ENCODE measurements around the gene METTL17. TPM values are rescaled to one million over a fixed set of nuclear protein-coding genes. Genes with fewer than 3 reads are reported as not detected.

Gene METTL17
- total and polyA plus RNA-seq, 2 experiments from 2014 or later = 31.3 to 87.7 TPM

GRCh38 chr14:21036751-21037150 is 47.0 kb downstream of the METTL17 start:
- H3K79me2 ChIP-seq (ENCODE audit: insufficient read depth) = no peaks in the 10 kb centered on the region
- WGBS, 2 experiments (ENCODE audit: low coverage in 1 of 2, low lambda C conversion rate in 2 of 2, missing lambda C conversion rate in 2 of 2) = 84 to 90% methylated on average over 7 of the region's 7 CpGs
- no peaks in the 10 kb centered on the region for H3K9me2 ChIP-seq (ENCODE audit: insufficient read depth)
- in situ Hi-C loops (cut with MboI) = no loop called here
- H4K20me1 ChIP-seq (ENCODE audit: insufficient read depth) = no peaks in the 10 kb centered on the region
- no peaks in the 10 kb centered on the region for H3K9me3 ChIP-seq (ENCODE audit: low read depth)
- H3K9ac ChIP-seq = no peak overlapping the region
- H3K27ac ChIP-seq = no peak overlapping the region
- no peak overlapping the region for H3K4me2 ChIP-seq (ENCODE audit: unreplicated experiment)
- no peak overlapping the region for H2AFZ ChIP-seq
- DNase-seq = peak; percentile 58
- no peaks in the 10 kb centered on the region for H3K27me3 ChIP-seq (replicated peaks; ENCODE audit: insufficient read depth)
- H3K4me1 ChIP-seq (ENCODE audit: insufficient read depth) = peaks cover 12% of the 10 kb centered on the region
- H3K4me3 ChIP-seq = no peak overlapping the region
- no peaks in the 10 kb centered on the region for H3K36me3 ChIP-seq (ENCODE audit: low read depth)
- no peaks in the 10 kb centered on the region for H3F3A ChIP-seq (ENCODE audit: insufficient read depth)
- TF ChIP-seq EZH2 (IDR thresholded peaks at IDR 0.05; ENCODE audit: insufficient read depth, poor library complexity, severe bottlenecking) = no peak
- no peak for TF ChIP-seq EZH2phosphoT487 (IDR thresholded peaks at IDR 0.05; ENCODE audit: insufficient read depth, low read depth)

DNA sequence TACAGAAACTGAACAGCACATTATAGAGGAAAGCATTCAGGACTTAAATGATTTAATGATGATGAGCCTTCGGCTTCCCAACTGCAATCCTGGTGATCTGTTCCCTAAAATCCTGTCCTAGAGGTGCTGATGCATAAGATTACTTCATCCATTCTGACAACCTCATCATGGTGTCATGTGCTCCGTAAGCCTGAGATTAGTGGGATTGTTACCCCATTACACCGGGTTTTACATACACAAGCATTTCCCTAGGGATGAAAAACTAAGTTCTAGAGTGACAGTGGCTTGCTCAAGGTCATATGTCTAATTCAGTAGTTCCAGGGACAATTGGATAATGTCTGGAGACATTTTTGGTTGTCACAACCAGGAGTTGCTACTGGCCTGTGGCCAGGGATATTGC is 47.4 kb downstream of the METTL17 start:
- whole genome bisulfite sequencing, 2 experiments (ENCODE audit: low coverage in 1 of 2, low lambda C conversion rate in 2 of 2, missing lambda C conversion rate in 2 of 2) = 44 to 50% methylated on average over 3 of the region's 3 CpGs
- no peak for DNase-seq
- no peaks in the 10 kb centered on the region for H3K27me3 ChIP-seq (replicated peaks; ENCODE audit: insufficient read depth)
- in situ Hi-C loops (cut with MboI) = no loop called here
- H3K9ac ChIP-seq = no peak overlapping the region
- peaks cover 13% of the 10 kb centered on the region for H3K4me1 ChIP-seq (ENCODE audit: insufficient read depth)
- H3K79me2 ChIP-seq (ENCODE audit: insufficient read depth) = no peaks in the 10 kb centered on the region
- no peak overlapping the region for H3K27ac ChIP-seq
- TF ChIP-seq EZH2 (IDR thresholded peaks at IDR 0.05; ENCODE audit: insufficient read depth, poor library complexity, severe bottlenecking) (no peak), EZH2phosphoT487 (IDR thresholded peaks at IDR 0.05; ENCODE audit: insufficient read depth, low read depth) (no peak)
- no peaks in the 10 kb centered on the region for H3F3A ChIP-seq (ENCODE audit: insufficient read depth)
- H2AFZ ChIP-seq = no peak overlapping the region
- H3K9me3 ChIP-seq (ENCODE audit: low read depth) = no peaks in the 10 kb centered on the region
- no peaks in the 10 kb centered on the region for H3K9me2 ChIP-seq (ENCODE audit: insufficient read depth)
- no peak overlapping the region for H3K4me3 ChIP-seq
- no peaks in the 10 kb centered on the region for H4K20me1 ChIP-seq (ENCODE audit: insufficient read depth)
- H3K4me2 ChIP-seq (ENCODE audit: unreplicated experiment) = no peak overlapping the region
- no peaks in the 10 kb centered on the region for H3K36me3 ChIP-seq (ENCODE audit: low read depth)

DNA sequence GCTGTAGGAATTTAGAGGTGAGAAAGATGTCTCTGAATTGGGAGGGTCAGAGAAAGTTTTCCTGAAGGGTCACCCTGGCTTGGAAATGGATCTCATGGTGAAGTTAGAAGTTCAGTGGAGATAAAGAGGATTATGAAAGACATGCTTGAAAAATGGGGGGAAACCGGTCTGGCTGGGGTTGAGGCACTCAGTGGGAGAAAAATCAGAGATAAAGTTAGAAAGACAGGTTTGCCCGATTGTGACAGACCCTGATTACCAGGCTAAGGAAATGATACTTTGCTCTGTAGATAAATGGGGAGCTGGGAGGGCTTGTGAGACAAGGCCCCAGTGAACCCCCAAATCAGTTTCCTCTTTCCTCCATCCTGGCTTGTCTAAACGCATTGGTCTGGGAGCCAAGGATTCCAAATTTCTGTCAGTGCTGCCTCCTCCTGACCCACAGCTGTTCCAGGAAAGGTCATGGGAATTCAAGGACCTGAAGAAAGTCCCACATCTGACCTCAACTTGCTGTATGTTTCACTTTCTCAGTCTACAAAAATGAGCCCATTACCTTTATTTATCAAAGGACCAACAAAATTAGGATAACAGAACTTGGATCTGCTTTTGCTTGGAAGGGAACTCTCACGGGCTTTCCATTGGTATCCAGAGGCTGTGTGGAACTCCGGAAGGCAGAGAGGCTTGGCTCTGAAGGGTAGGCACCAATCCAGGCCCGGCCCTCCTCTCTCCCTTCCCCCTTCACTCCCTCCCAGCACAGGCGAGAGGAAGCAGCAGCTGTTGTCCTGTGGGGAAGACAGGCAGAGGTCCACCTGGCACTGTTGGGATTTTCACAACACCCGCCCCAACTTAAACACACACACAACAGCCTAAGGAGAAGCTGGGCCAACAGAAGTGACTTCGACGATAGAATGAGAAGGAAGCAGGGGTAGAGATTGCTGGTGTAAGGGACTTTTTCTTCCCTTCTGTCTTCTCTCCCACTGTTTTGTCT is 49.0 kb downstream of the METTL17 start:
- Histone ChIP-seq H3K79me2 (ENCODE audit: insufficient read depth) (no peaks in the 10 kb centered on the region), H3F3A (ENCODE audit: insufficient read depth) (no peaks in the 10 kb centered on the region), H3K9me2 (ENCODE audit: insufficient read depth) (no peaks in the 10 kb centered on the region), H3K27me3 (replicated peaks; ENCODE audit: insufficient read depth) (no peaks in the 10 kb centered on the region), H2AFZ (peak overlapping the region; percentile 79), H3K27ac (no peak overlapping the region), H3K4me1 (ENCODE audit: insufficient read depth) (peaks cover 13% of the 10 kb centered on the region), H3K36me3 (ENCODE audit: low read depth) (no peaks in the 10 kb centered on the region), H4K20me1 (ENCODE audit: insufficient read depth) (no peaks in the 10 kb centered on the region), H3K4me3 (no peak overlapping the region), H3K4me2 (ENCODE audit: unreplicated experiment) (no peak overlapping the region), H3K9me3 (ENCODE audit: low read depth) (no peaks in the 10 kb centered on the region), H3K9ac (no peak overlapping the region)
- TF ChIP-seq EZH2 (IDR thresholded peaks at IDR 0.05; ENCODE audit: insufficient read depth, poor library complexity, severe bottlenecking) = no peak
- no peak for TF ChIP-seq EZH2phosphoT487 (IDR thresholded peaks at IDR 0.05; ENCODE audit: insufficient read depth, low read depth)
- peak; percentile 35 for DNase-seq
- 31% methylated on average over 9 to 10 of the region's 10 CpGs for WGBS, 2 experiments (ENCODE audit: low coverage in 1 of 2, low lambda C conversion rate in 2 of 2, missing lambda C conversion rate in 2 of 2)
- in situ Hi-C loops (cut with MboI) = no loop called here

- H3K4me1 ChIP-seq (ENCODE audit: insufficient read depth) = peaks cover 13% of the 10 kb centered on the region
- no peaks in the 10 kb centered on the region for H3F3A ChIP-seq (ENCODE audit: insufficient read depth)
- peak; percentile 74 for DNase-seq
- H3K9me2 ChIP-seq (ENCODE audit: insufficient read depth) = no peaks in the 10 kb centered on the region
- in situ Hi-C loops (cut with MboI) = no loop called here
- no peak overlapping the region for H3K4me3 ChIP-seq
- peak overlapping the region; percentile 79 for H2AFZ ChIP-seq
- TF ChIP-seq EZH2phosphoT487 (IDR thresholded peaks at IDR 0.05; ENCODE audit: insufficient read depth, low read depth) = no peak
- no peak for TF ChIP-seq EZH2 (IDR thresholded peaks at IDR 0.05; ENCODE audit: insufficient read depth, poor library complexity, severe bottlenecking)
- H3K79me2 ChIP-seq (ENCODE audit: insufficient read depth) = no peaks in the 10 kb centered on the region
- H3K9ac ChIP-seq = no peak overlapping the region
- H3K27ac ChIP-seq = no peak overlapping the region
- H3K27me3 ChIP-seq (replicated peaks; ENCODE audit: insufficient read depth) = no peaks in the 10 kb centered on the region
- no peaks in the 10 kb centered on the region for H4K20me1 ChIP-seq (ENCODE audit: insufficient read depth)
- no peaks in the 10 kb centered on the region for H3K9me3 ChIP-seq (ENCODE audit: low read depth)
- H3K4me2 ChIP-seq (ENCODE audit: unreplicated experiment) = no peak overlapping the region
- no peaks in the 10 kb centered on the region for H3K36me3 ChIP-seq (ENCODE audit: low read depth)
- WGBS, 2 experiments (ENCODE audit: low coverage in 1 of 2, low lambda C conversion rate in 2 of 2, missing lambda C conversion rate in 2 of 2) = 55 to 57% methylated on average over 8 of the region's 8 CpGs
Measured at GRCh38 chr14:21039585-21040369, 50.0 kb downstream of the METTL17 start.
